ENCODE results near the gene BHLHA15.
"Not testable (repeated sequence)": the region's sequence is repeated elsewhere in the genome, so short reads cannot be mapped to it uniquely, and the experiment has no call there.

The BHLHA15 gene

GRCh38 chr7:98206451-98207330, 4.5 kb upstream of the BHLHA15 start:
- in situ Hi-C loops (cut with MboI; ENCODE audit: low sequenced_read_pairs): no loop called here

GRCh38 chr7:98209166-98209920, 1.9 kb upstream of the BHLHA15 start:
- in situ Hi-C loops (cut with MboI; ENCODE audit: low sequenced_read_pairs): no loop called here

DNA sequence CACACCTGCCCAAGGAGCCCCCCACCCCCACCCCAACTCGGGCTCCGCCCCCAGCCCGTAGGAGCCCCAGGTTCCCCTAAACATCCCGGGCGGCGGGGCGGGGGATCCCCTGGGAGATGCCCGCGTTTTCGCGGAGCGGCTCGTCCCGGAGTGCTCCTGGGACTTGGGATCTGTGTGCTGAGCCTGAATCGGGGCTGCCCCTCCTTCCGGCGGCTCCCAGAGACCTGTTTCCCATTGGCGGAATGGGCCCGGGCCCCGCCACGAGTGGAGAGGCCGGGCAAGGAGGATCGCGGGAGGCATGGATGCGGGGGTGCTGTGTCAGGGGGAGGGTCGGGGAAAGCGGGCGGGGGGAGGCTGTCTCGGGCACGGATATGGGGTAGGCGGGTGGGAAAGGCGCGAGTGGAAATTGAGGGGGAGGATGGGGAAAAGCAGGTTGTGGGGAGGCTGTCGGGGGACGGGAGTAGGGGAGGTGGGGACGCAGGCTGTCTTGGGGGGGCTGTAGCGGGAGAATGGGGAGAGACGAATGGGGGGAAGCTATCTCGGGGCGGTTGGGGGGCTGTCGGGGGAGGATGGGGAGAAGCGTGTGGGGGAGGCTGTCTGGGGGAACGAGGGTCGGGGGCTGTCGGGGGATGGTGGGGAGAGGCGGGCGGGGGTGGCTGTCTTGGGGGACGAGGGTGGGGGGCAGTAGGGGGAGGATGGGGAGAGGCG, 572 bp upstream of the BHLHA15 start:
- in situ Hi-C loops (cut with MboI; ENCODE audit: low sequenced_read_pairs): no loop called here

DNA sequence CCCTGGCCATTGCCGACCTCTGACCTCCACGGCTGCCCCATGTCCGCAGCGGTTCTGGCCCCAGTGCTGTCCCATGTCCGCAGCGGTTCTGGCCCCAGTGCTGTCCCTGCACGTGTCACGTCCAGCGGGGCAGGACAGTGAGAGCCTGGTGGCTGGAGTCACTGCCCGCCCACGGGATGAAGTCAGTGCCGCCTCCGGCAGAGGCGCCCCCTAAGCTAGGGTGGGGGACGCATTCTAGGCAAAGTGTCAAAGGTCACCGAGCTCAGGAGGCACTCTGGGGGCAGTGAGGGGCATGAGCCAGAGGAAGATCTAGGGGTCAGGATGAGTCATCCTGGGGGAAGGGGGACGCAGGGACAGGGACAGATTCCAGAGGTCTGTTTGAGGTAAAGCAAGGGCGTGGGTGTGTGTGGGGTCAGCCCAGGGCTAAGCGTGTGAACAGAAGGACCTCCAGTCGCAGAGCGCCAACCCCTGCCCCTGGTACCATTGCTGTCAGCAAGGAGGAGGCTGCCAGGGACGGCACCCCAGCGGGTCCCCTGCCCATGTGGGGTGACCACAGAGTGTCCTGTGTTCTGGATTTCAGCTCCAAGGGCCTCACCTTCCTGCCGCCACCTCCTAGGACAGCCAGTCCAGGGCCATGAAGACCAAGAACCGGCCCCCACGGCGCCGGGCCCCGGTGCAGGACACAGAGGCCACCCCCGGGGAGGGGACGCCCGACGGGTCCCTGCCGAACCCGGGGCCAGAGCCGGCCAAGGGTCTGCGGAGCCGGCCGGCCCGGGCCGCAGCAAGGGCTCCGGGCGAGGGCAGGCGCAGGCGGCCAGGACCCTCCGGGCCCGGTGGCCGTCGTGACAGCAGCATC, 665 bp downstream of the BHLHA15 start:
- in situ Hi-C loops (cut with MboI; ENCODE audit: low sequenced_read_pairs): no loop called here

DNA sequence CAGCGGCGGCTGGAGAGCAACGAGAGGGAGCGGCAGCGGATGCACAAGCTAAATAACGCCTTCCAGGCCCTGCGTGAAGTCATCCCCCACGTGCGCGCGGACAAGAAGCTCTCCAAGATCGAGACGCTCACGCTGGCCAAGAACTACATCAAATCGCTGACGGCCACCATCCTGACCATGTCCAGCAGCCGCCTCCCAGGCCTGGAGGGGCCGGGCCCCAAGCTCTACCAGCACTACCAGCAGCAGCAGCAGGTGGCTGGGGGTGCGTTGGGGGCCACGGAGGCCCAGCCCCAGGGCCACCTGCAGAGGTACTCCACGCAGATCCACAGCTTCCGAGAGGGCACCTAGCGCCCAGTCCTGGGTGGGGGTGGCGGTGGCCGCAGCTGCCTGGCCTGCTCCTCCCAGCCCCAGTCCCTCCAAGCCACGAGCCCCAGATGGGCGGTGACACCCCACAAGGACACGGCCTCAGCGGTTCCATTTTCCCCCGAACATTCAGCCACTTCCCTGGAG, 1.3 kb downstream of the BHLHA15 start:
- in situ Hi-C loops (cut with MboI; ENCODE audit: low sequenced_read_pairs): no loop called here

- in situ Hi-C loops (cut with MboI; ENCODE audit: low sequenced_read_pairs): no loop called here
Observed at GRCh38 chr7:98213296-98213887, 2.2 kb downstream of the BHLHA15 start.

DNA sequence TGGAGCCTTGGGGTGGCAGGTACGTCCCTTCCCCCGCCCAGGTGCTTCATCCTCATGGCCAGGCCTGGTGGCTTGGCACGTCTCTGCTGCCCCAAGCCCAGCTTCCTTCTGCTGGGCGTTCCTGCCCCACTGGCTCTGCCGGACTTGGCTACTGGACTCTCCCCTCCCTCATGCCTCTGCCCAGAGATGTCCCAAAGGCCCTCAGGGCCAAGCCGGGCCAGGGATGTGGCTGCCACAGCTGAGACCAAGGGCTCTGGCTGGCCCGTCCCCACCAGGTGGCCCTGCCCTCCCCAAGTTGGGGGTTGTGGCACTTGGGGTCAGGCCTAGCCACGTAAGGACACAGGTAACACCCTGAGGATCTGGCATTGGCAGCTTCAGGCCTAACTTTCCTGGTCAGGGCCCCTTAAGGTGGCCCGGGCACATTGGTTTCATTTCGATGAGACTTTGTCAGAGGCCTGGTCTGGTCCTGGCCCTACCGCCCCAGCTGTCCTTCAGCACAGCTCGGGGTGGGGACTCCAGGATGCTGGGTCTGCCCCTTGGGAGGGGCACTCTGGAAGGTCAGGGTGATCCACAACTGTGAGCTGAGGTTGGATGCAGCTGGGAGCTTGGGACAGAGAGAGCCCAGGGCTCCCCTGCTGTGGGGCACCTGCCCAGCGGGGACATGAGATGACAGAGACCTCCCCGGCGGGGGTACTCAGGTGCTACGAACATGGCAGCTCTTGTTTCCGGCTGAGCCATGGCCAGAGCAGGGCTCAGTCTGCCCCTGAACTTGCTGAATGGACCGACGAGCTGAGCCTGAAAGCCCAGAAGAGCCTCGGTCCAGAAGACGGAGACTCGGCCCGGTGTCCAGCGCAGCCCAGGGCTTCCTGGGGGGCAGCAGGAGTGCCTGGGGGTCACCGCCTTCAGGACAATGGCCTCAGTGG, 2.9 kb downstream of the BHLHA15 start:
- in situ Hi-C loops (cut with MboI; ENCODE audit: low sequenced_read_pairs): no loop called here

- in situ Hi-C loops (cut with MboI; ENCODE audit: low sequenced_read_pairs): no loop called here
Observed at GRCh38 chr7:98214811-98215321, 3.6 kb downstream of the BHLHA15 start.

DNA sequence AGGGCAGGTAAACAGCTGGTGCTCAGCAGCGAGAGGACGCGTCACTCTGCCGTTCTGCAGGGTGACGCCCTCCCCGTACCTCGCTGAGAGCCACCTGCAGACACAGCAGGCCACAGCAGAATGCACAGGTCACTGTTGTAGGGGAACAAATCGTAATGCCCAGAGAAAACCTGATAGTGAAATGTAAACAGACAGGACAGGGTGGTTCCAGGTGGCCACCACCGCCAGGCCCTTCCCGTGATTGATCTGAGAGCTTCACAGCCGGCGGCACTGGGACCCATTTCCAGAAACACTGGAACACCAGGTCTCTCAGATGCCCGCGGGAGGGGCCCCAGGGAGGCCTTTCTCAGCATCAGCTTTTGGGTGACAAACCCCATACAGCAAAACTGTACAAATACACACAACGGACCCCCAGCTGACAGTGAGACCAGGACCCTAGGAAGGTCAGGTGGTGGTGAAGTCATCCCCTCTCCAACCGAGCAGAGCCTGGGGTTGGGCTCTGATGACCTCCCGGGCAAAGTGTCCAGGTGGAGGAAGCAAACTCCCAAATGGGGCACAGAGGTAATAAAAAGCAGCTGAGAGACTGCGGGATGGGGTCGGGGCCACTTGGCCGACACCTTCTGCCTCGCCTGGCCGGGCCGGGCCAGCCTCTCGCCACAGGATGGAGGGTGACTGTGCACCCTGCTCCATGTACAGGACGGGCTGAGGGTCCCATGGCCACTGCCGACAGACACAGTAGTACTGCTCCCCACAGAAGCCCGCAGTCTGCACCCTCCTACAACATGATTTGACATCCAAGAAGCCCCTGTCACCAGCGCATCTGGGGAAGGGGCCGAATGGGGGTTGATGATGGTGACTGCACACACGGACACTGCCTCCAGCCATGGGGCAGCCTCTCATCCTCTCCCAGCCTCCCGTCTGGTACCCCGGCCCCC, 4.6 kb downstream of the BHLHA15 start:
- in situ Hi-C loops (cut with MboI; ENCODE audit: low sequenced_read_pairs): no loop called here

DNA sequence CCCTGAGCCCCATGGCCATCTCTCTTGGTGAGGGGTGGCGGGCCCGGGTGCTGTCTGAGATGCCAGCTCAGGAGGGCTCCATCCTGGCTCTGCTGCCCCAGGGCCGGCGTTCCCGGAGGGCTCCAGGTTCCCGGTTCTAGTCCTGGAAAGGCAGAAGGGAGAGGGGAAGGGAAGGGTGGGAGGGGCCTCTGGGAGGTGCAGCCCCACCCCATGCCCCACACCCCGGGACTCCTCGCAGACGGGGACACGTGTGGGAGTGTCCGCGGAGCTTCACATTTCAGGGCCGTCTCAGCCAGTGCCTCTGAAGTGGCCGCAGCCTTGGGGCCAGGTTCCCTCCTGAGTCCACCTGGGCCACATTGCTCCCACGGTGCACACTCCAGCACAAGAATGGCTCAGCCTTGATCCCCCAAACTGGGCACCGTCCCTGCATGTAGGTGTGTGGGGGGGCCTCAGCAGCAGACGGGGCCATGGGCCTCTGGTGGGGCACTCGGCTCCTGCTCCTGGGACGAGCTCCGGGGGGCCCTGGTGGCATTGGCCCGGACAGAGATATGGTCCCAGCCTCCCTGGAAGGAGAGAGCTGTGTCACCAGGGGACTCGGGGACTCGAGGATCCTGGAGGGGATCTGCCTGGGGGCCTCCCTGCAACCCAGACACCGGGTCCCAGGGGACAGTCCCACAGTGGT, 5.8 kb downstream of the BHLHA15 start:
- in situ Hi-C loops (cut with MboI; ENCODE audit: low sequenced_read_pairs): no loop called here

DNA sequence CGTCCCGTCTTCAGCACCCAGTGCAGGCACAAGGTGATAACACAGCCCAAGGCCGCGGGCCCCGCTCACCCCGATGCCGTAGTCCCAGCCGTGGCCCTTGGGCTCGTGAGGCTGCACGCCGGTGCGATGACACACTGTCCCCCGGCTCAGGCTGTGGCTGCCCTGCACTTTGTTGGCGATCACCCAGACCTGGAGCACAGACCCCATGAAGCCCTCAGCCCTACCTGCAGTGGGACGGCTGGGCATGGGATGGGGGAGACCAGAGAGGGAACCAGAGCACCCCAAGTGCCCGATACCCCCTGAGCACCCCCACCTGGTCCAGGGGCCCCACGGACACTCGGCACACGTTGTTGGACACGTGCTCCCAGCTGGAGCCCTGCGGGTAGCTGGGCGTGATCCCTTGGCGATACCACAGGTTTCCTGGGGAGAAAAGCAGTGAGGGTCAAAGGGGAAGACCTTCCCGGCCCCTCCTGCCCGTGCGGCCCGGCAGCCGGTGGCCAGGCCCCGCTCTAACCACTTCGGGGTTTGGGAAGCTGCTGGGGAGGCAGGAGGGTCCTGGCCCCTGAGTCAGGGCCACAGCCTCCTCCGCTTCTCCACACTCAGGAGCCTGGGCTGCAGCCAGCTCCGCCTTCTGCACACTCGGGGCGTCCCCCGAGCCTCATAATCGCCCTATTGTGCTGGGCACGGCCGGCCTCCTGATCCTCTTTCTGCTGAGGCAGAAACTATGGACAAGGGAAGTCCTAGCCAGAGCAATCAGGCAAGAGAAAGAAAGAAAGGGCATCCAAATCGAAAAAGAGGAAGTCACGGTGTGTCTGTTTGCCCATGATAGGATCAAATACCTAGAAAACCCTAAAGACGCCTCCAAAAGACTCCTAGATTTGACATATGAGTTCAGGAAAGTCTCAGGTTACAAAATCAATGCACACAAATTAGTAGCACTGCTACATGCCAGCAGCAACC, 6.7 kb downstream of the BHLHA15 start:
- in situ Hi-C loops (cut with MboI; ENCODE audit: low sequenced_read_pairs): no loop called here

GRCh38 chr7:98219382-98219781, 8.1 kb downstream of the BHLHA15 start:
- in situ Hi-C loops (cut with MboI; ENCODE audit: low sequenced_read_pairs): not testable (repeated sequence)

- in situ Hi-C loops (cut with MboI; ENCODE audit: low sequenced_read_pairs): no loop called here
Observed at GRCh38 chr7:98221611-98222532, 10.6 kb downstream of the BHLHA15 start.

- in situ Hi-C loops (cut with MboI; ENCODE audit: low sequenced_read_pairs): no loop called here
Observed at GRCh38 chr7:98222533-98223195, 11.4 kb downstream of the BHLHA15 start.
